A673 (cell line): ENCODE results near the gene KRT1. TPM values are rescaled to one million over a fixed set of nuclear protein-coding genes. Genes with fewer than 3 reads are reported as not detected.

Experiments used
- BruUV-seq: library from RNA; stranded (reverse); fragments of 400-500 nt; replicated peaks from 2 replicates; lab custom pipeline; 2021; lab: Mats Ljungman, UMichigan
- CTCF ChIA-PET: fragments of 300-600 bp; sonication (Branson Sonifier 250); formaldehyde crosslinking; loops from one replicate; lab custom pipeline; 2022; ENCODE audit warnings: antibody characterized with exemption; lab: Charles Lee
- POLR2A ChIA-PET: fragments of 300-600 bp; sonication (Branson Sonifier 250); formaldehyde crosslinking; loops from one replicate; lab custom pipeline; 2022; ENCODE audit warnings: antibody characterized with exemption; ENCODE audit not compliant: low non-redundant PET; lab: Charles Lee
- DNase-seq: peaks from one replicate; pipeline ENCODE4 v3.0.0-alpha.2; 2015; ENCODE audit warnings: low spot score
- H3K27ac ChIP-seq: fragments of 200-600 bp; sonication (generic); 2 replicates; pipeline ENCODE4 v1.5.1; 2016; ENCODE audit warnings: mixed run types, low read depth, mild to moderate bottlenecking, mixed read lengths, antibody characterized with exemption, low read length; ENCODE audit not compliant: poor library complexity, severe bottlenecking
- H3K27me3 ChIP-seq: fragments of 200-600 bp; sonication (generic); replicated peaks from 2 replicates; pipeline ENCODE4 v1.6.1; 2017; ENCODE audit warnings: mixed run types, low read depth, mild to moderate bottlenecking, mixed read lengths, antibody characterized with exemption, low read length; ENCODE audit not compliant: insufficient read depth, poor library complexity
- H3K36me3 ChIP-seq: fragments of 200-600 bp; sonication (generic); 2 replicates; pipeline ENCODE4 v1.6.1; 2016; ENCODE audit warnings: mixed run types, mild to moderate bottlenecking, mixed read lengths, antibody characterized with exemption, low read length; ENCODE audit not compliant: insufficient read depth, poor library complexity, severe bottlenecking
- H3K4me1 ChIP-seq: fragments of 200-600 bp; sonication (generic); 2 replicates; pipeline ENCODE4 v1.6.1; 2017; ENCODE audit warnings: mixed run types, mild to moderate bottlenecking, mixed read lengths, antibody characterized with exemption, low read length; ENCODE audit not compliant: insufficient read depth, poor library complexity, severe bottlenecking
- H3K4me3 ChIP-seq: fragments of 200-600 bp; sonication (generic); 2 replicates; pipeline ENCODE4 v1.5.1; 2016; ENCODE audit warnings: low read depth, mixed run types, mild to moderate bottlenecking, mixed read lengths, low read length; ENCODE audit not compliant: poor library complexity, severe bottlenecking
- H3K9me3 ChIP-seq: fragments of 200-600 bp; sonication (generic); 2 replicates; pipeline ENCODE4 v1.6.1; 2016; ENCODE audit warnings: mixed run types, low read depth, mild to moderate bottlenecking, mixed read lengths, antibody characterized with exemption, low read length; ENCODE audit not compliant: poor library complexity, severe bottlenecking
- EZH2 ChIP-seq: fragments of 200-600 bp; sonication (generic); IDR thresholded peaks from 2 replicates; pipeline ENCODE4 v1.6.1; 2017; ENCODE audit warnings: borderline replicate concordance, low read depth, mild to moderate bottlenecking, mixed read lengths, antibody characterized with exemption, low read length; ENCODE audit not compliant: poor library complexity, severe bottlenecking
- intact Hi-C: fragments of 100-400 bp; cut with micrococcal nuclease; formaldehyde crosslinking; loops from one replicate; pipeline ENCODE4 v1.10.0; 2022; ENCODE audit not compliant: unreplicated experiment
- total RNA-seq: library from RNA; stranded (reverse); gene quantifications from 2 replicates; pipeline ENCODE4 v1.2.3, GENCODE V29; 2021
- TF ChIP-seq, protein P1 (sequence below): fragments of 300-800, 200-600 bp; sonication (generic); conservative IDR thresholded peaks from 2 replicates; pipeline ENCODE4 v1.5.1; 2017; ENCODE audit warnings: low read depth, mild to moderate bottlenecking, antibody characterized with exemption, low read length, moderate library complexity, mixed read lengths

KRT1 gene
- total RNA-seq, 1 experiment from 2014 or later: not detected

DNA sequence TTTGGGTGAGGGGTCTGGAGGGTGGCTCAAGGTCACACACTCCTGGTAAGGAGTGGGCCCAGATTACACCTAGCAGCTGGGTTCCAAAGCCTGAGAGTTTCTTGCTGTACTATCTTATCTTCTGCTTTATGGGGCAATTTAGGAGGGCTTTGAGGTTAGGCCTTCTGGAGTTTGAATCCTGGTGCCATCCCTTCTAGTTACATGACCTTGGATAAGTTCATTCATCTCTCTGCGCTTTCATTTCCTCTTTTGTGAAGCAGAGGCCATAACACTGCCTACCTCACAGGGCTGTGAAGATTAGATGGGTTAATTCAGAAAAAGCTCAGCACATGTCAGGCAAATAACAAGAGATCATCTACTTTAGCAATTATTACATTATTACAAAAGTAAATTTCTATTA, 30.5 kb upstream of the KRT1 start:
- POLR2A ChIA-PET: no interaction called here
- H3K27ac ChIP-seq: no peak overlapping the region
- DNase-seq: no peak
- no TSS peak for BruUV-seq
- peaks cover 5% of the 10 kb centered on the region for H3K4me1 ChIP-seq
- H3K9me3 ChIP-seq: no peaks in the 10 kb centered on the region
- H3K27me3 ChIP-seq: peaks cover 24% of the 10 kb centered on the region
- no peak for TF ChIP-seq EZH2
- TF ChIP-seq, protein P1, sequence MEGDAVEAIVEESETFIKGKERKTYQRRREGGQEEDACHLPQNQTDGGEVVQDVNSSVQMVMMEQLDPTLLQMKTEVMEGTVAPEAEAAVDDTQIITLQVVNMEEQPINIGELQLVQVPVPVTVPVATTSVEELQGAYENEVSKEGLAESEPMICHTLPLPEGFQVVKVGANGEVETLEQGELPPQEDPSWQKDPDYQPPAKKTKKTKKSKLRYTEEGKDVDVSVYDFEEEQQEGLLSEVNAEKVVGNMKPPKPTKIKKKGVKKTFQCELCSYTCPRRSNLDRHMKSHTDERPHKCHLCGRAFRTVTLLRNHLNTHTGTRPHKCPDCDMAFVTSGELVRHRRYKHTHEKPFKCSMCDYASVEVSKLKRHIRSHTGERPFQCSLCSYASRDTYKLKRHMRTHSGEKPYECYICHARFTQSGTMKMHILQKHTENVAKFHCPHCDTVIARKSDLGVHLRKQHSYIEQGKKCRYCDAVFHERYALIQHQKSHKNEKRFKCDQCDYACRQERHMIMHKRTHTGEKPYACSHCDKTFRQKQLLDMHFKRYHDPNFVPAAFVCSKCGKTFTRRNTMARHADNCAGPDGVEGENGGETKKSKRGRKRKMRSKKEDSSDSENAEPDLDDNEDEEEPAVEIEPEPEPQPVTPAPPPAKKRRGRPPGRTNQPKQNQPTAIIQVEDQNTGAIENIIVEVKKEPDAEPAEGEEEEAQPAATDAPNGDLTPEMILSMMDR: no peak
- no peak overlapping the region for H3K4me3 ChIP-seq
- intact Hi-C loops: no loop called here
- no peaks in the 10 kb centered on the region for H3K36me3 ChIP-seq
- CTCF ChIA-PET: no interaction called here

DNA sequence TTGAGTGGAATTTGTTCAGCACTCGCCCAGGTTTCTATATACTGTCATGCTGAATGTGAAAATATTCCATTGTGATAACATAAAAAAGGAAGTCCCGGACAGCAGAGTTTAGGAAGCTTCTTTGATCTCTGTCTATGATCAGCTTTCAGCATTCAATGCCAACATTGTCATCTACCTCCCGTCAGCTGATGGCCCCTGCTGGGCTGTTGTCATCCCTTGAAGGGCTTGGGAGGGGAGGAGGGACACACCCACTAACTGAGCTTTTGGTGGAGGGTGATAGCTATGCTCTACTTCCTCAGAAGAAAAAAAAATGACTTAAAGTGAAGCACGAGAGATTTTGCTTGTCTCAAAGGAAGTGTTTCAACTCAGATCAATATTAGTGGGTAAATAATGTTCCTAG, 27.8 kb upstream of the KRT1 start:
- H3K27me3 ChIP-seq: peaks cover 2% of the 10 kb centered on the region
- H3K36me3 ChIP-seq: no peaks in the 10 kb centered on the region
- H3K4me1 ChIP-seq: peaks cover 5% of the 10 kb centered on the region
- no peak overlapping the region for H3K4me3 ChIP-seq
- no peaks in the 10 kb centered on the region for H3K9me3 ChIP-seq
- intact Hi-C loops: no loop called here
- BruUV-seq: no TSS peak
- POLR2A ChIA-PET: interaction anchor here (0.6 kb wide), 1 partner anchor 76 kb away, joined by 17 read pairs; no protein-coding TSS in a partner anchor
- no peak for DNase-seq
- CTCF ChIA-PET: no interaction called here
- TF ChIP-seq, protein P1: no peak
- no peak for TF ChIP-seq EZH2
- H3K27ac ChIP-seq: no peak overlapping the region

DNA sequence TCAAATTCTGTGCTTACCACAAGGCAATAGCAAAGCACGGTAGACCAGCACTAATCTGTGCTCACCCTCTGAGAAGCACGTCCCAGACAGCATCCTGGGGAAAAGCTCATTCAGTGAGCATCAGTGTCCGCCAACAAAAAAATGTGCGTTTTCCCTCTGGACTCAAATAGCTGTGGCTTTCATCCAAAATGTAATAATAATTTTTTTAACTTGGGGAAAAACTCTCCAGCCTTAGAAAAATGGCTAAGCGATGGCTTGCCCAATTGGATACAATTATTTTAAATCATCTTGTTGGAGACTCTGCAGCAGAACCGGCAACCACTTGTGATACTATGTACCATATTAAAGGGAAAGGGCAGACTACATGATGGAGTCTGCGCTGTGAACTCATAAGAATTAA, 24.3 kb upstream of the KRT1 start:
- Histone ChIP-seq H3K27me3 (no peaks in the 10 kb centered on the region), H3K4me1 (peaks cover 5% of the 10 kb centered on the region), H3K27ac (no peak overlapping the region), H3K4me3 (no peak overlapping the region), H3K9me3 (no peaks in the 10 kb centered on the region), H3K36me3 (no peaks in the 10 kb centered on the region)
- TF ChIP-seq, protein P1: no peak
- BruUV-seq: no TSS peak
- peak; percentile 51 for DNase-seq
- intact Hi-C loops: no loop called here
- ChIA-PET CTCF (no interaction called here), POLR2A (no interaction called here)
